CD1c-positive myeloid dendritic cell (primary cell): ENCODE measurements around the gene FNDC7.
"Not testable (repeated sequence)": the region's sequence is repeated elsewhere in the genome, so short reads cannot be mapped to it uniquely, and the experiment has no call there.

Source experiments
- DNase-seq: peaks from one replicate; pipeline ENCODE4 v3.0.0-alpha.2; 2016; ENCODE audit errors: extremely low spot score

The FNDC7 gene

GRCh38 chr1:108712606-108713150, at the start of gene FNDC7:
Gene FNDC7, plus strand, starts transcription at chr1:108712908. Its CDS starts 26 bp downstream, at chr1:108712934.
- DNase-seq, result no peak

DNA sequence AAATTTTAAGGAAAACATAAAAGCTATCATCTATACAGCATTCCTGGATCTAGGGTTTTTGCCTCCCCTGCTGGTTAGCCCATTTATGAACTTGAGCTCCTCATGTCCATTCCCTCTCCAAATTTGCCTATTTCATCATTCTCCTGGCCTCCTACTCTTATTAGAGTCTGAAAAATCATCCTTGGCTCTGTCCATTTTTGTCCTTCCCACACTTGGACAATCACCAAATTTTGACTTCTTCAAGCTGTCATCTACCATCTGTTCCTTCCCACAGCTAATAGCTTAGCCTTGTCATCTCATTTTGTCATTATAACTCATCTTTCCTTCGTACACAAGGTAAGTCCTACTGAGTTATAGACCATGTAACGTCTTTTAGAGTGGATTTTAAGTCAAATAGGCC, 49.6 kb upstream of the FNDC7 start:
- no peak for DNase-seq

- DNase-seq, result peak; percentile 14
Measured at GRCh38 chr1:108664481-108664880, 48.2 kb upstream of the FNDC7 start.

DNA sequence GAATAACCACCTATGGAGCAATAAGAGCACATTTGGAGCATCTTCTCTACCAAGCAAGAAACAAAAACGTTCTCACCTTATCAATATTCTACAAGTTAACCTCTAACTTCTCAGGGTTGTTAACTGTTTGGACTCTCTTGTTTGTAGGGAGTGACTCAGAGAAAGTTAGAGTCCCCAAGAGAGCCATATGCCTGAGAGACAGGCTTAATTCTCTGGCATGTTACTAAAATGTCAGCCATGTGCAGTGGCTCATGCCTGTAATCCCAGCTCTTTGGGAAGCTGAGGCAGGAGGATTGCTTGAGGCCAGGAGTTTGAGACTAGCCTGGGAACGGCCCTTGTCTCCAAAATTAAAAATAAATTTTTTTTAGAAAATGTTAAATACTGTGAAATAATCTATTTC, 47.6 kb upstream of the FNDC7 start:
- DNase-seq, result no peak

DNA sequence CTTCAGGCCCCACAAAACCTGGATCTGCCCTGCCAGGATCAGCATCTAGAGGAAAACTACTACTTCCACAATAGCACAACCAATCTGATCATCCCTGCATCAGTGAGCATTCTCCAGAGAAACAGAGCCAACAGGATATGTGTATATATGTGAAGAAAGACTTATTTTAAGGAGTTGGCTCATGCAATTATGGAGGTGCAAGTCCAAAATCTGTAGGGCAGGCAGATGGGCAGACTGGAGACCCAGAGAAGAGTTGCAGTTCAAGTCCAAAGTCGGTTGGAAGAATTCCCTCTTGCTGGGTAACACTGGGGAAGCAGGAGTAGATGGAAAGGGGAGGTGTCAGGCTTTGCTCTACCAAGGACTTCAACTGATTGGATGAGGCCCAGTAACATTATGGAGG, 46.9 kb upstream of the FNDC7 start:
- no peak for DNase-seq

GRCh38 chr1:108667422-108667821, 45.3 kb upstream of the FNDC7 start:
- DNase-seq, result not testable (repeated sequence)

DNA sequence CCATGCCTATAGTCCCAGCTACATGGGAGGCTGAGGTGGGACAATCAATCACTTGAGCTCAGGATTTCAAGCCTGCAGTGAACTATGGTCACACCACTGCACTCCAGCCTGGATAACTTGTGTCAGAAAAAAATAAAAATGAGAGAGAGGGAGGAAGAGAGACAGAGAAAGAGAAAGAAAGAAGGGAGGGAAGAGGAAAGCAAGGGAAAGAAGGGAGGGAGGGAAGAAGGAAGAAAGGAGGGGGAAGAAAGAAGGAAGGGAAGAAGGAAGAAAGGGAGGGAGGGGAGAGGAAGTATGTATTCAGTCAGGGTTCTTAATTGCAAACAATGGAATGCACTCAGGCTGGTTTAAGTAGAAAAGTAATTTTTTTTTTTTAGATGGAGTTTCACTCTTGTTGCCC, 43.9 kb upstream of the FNDC7 start:
- DNase-seq, result no peak

GRCh38 chr1:108669679-108670078, 43.0 kb upstream of the FNDC7 start:
- no peak for DNase-seq

GRCh38 chr1:108670131-108670773, 42.5 kb upstream of the FNDC7 start:
- no peak for DNase-seq

DNA sequence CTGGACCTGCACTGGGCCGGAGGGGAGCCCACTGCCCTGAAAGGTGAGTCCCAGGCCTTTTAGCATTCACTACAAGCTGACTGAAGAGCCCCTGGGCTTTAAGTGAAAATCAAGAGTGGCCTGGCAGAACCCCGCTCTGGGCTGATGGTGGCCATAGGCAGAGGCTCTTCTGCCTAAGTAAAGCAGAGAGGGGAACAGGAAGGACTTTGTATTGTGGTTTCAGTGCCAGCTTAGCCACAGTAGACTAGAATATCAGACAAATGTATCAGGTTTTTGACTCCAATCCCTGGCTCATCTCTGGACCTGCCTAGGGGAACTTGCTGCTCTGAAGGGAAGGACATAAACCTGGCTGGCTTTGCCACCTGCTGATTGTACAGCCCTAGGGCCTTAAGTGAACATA, 41.6 kb upstream of the FNDC7 start:
- DNase-seq, result no peak

DNA sequence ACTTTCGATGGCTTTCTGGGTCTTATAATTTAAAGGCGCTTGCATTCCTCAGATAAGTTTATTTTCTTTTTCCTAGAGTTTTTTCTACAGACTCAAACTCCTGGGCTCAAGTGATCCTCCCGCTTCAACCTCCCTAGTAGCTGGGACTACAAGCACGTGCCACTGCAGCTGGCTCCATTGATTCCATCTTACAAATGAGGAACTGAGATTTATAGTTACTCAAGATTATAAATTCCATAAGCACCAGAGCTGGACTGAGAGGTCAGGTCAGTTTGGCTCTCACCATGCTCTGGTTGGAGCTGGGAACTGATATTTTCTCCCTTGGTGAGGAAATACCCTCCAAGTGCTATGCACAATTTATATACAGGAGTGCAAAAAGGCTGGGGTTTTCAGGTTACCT, 34.0 kb upstream of the FNDC7 start:
- DNase-seq, result peak; percentile 71

GRCh38 chr1:108679586-108680213, 33.0 kb upstream of the FNDC7 start:
- DNase-seq, result no peak

DNA sequence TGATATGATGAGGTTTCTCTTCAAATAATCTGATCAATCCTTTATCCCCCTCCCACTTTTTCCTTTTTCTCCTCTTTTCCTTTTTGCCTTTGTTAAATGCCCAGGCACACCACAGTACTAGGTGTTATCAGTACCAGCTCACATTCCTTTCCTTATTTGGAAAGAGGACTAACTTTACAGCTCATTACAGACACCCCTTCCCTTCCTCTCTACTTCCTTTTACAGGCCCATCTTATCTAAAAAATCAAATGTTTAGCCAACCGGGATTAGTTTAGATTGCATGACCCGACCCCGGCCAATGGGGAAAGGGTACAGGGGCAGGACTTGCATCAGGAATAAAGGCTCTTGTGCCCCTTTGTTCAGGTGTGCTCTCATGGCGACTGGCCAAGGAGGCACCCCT, 31.0 kb upstream of the FNDC7 start:
- DNase-seq, result not testable (repeated sequence)

DNA sequence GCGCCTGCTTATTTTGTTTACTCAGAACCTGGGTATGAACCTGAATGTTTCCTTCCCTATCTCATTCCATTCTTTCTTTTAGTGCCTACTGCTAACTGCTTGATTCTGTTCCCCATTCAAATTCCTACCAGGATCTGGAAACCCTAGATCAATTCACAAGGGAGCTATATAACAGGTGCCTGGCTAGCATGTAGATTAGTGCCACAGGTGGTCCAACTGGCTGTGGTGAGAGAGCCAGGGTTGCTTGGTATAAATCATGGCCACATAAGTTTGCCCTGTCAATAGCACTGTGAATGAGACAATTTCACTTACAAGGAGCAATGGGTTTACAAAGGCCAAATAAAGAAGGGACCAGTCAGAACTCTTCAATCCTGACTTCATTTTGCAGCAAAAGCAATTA, 27.2 kb upstream of the FNDC7 start:
- no peak for DNase-seq

DNA sequence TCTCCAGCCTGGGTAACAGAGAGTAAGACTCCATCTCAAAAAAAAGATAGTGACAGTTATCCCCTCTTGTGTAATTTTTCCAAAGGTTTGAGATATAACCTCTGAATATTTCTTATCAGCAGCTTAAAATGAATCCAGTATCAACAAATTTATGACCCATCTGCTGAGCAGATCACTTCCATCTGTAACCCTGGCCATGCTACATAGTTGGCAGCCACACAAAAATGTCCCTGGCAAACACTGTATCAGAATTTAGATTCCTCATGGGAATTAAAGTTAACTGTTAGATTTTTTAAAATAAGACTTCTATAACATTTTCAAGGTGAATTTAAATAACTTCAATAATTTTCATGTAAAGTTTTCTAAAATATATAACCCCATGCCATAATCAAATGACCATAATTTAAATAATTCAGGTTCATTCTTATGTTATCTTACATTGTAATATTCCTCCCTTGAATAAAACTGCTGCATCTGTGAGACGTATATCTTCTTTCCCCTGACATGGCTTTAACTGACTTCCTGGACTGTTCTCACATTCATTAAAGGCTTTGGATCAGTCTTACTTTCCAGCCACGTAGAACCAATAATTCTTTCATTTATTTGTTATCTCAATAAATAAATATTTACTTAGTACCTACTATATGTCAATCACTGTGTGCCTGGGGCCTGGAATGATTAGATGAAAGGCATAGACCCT, 25.9 kb upstream of the FNDC7 start:
- DNase-seq, result no peak

- DNase-seq, result peak; percentile 11
Measured at GRCh38 chr1:108691128-108691941, 21.4 kb upstream of the FNDC7 start.

GRCh38 chr1:108691942-108692723, 20.6 kb upstream of the FNDC7 start, which contains the start of gene PRPF38B:
Gene PRPF38B, plus strand, starts transcription at chr1:108692310. Its CDS starts 282 bp downstream, at chr1:108692592.
- DNase-seq, result peak; percentile 96

GRCh38 chr1:108692724-108693655, 19.7 kb upstream of the FNDC7 start:
- peak; percentile 71 for DNase-seq

- peak; percentile 70 for DNase-seq
Measured at GRCh38 chr1:108695535-108695934, 17.2 kb upstream of the FNDC7 start.
